Transverse colon (tissue), 4 donors: ENCODE results near the gene TNKS2. TPM values are rescaled to one million over a fixed set of nuclear protein-coding genes. Genes with fewer than 3 reads are reported as not detected.
A peak's percentile ranks its signal among the peaks of the same experiment; 100 is the strongest.

ENCODE experiments used
- DNase-seq: peaks from one replicate; pipeline ENCODE4 v3.0.0-alpha.2; 2019
- H3K27ac ChIP-seq, 4 donors: fragments of 200-600 bp; sonication (generic); 2 replicates each; pipeline ENCODE4 v1.5.1; 2016 to 2018; ENCODE audit warnings: inconsistent platforms in 4 of 4
- H3K27me3 ChIP-seq: fragments of 200-600 bp; sonication (generic); 2 replicates; pipeline ENCODE4 v1.5.1; 2017; ENCODE audit warnings: inconsistent platforms
- H3K36me3 ChIP-seq, 4 donors: fragments of 200-600 bp; sonication (generic); 2 replicates each; pipeline ENCODE4 v1.5.1; 2017 to 2019; ENCODE audit warnings: inconsistent platforms in 4 of 4
- H3K4me1 ChIP-seq, 4 donors: fragments of 200-600 bp; sonication (generic); 2 replicates each; pipeline ENCODE4 v1.5.1; 2017 to 2020; ENCODE audit warnings: inconsistent platforms in 4 of 4
- H3K4me3 ChIP-seq, 4 donors: fragments of 200-600 bp; sonication (generic); 1 replicate in 1 of 4; 2 replicates in 3 of 4; pipeline versions ENCODE4 v1.5.1 to v1.6.1; 2017 to 2019; ENCODE audit warnings: inconsistent platforms in 4 of 4
- H3K9me3 ChIP-seq, 2 donors: fragments of 200-600 bp; sonication (generic); 2 replicates each; pipeline ENCODE4 v1.5.1; 2017 to 2019; ENCODE audit warnings: inconsistent platforms in 2 of 2
- EP300 ChIP-seq: sonication (generic); formaldehyde crosslinking; IDR thresholded peaks from one replicate; pipeline ENCODE4 v1.6.1; 2017; ENCODE audit warnings: antibody characterized with exemption, low read depth
- POLR2A ChIP-seq: fragments of 450-650 bp; IDR thresholded peaks from one replicate; pipeline ENCODE4 v1.6.1; 2016; ENCODE audit warnings: antibody characterized with exemption, mild to moderate bottlenecking, moderate library complexity
- POLR2AphosphoS5 ChIP-seq, 3 donors: sonication (generic); formaldehyde crosslinking; IDR thresholded peaks; one replicate each; pipeline ENCODE4 v1.6.1; 2016; ENCODE audit warnings: antibody characterized with exemption in 3 of 3
- whole genome bisulfite sequencing, 2 donors: methylation state at CpG; one replicate each; pipeline ENCODE4 v1.1.5; 2018; ENCODE audit warnings: low coverage in 1 of 2; 5-methylcytosine and 5-hydroxymethylcytosine counted together
- in situ Hi-C, 4 donors: fragments of 200-750 bp; cut with MboI; loops; one replicate each; pipeline versions ENCODE4 v1.15.0 to v1.15.1; 2017; ENCODE audit warnings: low sequenced_read_pairs in 3 of 4, low pct_ligation_motif_present in 1 of 4, low pct_unique_long_range_greater_than_20kb in 1 of 4
- intact Hi-C: fragments of 100-400 bp; cut with DNase I; formaldehyde crosslinking; loops from one replicate; pipeline ENCODE4 v1.15.1; 2023; ENCODE audit warnings: low total_unique reads
- total RNA-seq, 4 donors: library from RNA; depleted of rRNA; stranded (reverse); fragments of >200 nt; gene quantifications; one replicate each; pipeline ENCODE4 v1.1.0, GENCODE V29; 2016
- TF ChIP-seq, protein P1 (sequence below), 5 experiments: fragments of 200-600 bp in 3 of 5; fragments of 450-650 bp in 2 of 5; sonication (generic) in 3 of 5; IDR thresholded peaks; 1 replicate in 2 of 5; 2 replicates in 3 of 5; pipeline ENCODE4 v1.5.1; 2016 to 2017; ENCODE audit warnings: antibody characterized with exemption in 5 of 5, inconsistent platforms in 3 of 5, mild to moderate bottlenecking in 2 of 5, moderate library complexity in 1 of 5

The TNKS2 gene
- total RNA-seq, 4 donors from 2014 or later = 27.2 to 38.7 (median 31.6) TPM

DNA sequence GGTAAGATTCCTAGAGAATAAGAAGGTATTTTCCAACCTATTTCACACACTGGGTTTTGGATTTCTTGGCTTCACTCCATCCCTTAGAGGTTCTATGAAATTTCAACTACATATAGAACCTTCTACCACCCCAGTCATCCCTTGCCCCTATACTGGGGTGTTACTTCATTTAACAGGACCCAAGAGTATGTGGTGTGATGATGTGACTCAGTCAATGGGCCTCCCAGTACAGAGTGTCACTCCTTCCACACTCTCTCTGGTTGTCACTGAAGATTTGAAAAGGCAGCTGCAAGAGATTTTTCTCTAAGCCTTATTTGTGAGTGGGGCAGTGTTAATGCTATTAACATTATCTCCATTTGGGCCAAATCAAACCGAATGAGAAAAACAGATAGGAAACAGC lies 77.6 kb downstream of the TNKS2 start:
- intact Hi-C loops = no loop called here
- H3K4me3 ChIP-seq = no peak overlapping the region
- no peak overlapping the region for H3K27ac ChIP-seq
- in situ Hi-C loops = no loop called here
- no peaks in the 10 kb centered on the region for H3K27me3 ChIP-seq
- H3K9me3 ChIP-seq = no peaks in the 10 kb centered on the region
- 86 to 95% methylated on average over 1 of the region's 1 CpG for WGBS, 2 donors
- DNase-seq = no peak
- H3K4me1 ChIP-seq = no peaks in the 10 kb centered on the region
- no peaks in the 10 kb centered on the region for H3K36me3 ChIP-seq
- TF ChIP-seq, protein P1, sequence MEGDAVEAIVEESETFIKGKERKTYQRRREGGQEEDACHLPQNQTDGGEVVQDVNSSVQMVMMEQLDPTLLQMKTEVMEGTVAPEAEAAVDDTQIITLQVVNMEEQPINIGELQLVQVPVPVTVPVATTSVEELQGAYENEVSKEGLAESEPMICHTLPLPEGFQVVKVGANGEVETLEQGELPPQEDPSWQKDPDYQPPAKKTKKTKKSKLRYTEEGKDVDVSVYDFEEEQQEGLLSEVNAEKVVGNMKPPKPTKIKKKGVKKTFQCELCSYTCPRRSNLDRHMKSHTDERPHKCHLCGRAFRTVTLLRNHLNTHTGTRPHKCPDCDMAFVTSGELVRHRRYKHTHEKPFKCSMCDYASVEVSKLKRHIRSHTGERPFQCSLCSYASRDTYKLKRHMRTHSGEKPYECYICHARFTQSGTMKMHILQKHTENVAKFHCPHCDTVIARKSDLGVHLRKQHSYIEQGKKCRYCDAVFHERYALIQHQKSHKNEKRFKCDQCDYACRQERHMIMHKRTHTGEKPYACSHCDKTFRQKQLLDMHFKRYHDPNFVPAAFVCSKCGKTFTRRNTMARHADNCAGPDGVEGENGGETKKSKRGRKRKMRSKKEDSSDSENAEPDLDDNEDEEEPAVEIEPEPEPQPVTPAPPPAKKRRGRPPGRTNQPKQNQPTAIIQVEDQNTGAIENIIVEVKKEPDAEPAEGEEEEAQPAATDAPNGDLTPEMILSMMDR (IDR thresholded peaks at IDR 0.05) = no peak
- no peak for TF ChIP-seq POLR2AphosphoS5 (IDR thresholded peaks at IDR 0.05)
- TF ChIP-seq POLR2A = no peak
- no peak for TF ChIP-seq EP300

DNA sequence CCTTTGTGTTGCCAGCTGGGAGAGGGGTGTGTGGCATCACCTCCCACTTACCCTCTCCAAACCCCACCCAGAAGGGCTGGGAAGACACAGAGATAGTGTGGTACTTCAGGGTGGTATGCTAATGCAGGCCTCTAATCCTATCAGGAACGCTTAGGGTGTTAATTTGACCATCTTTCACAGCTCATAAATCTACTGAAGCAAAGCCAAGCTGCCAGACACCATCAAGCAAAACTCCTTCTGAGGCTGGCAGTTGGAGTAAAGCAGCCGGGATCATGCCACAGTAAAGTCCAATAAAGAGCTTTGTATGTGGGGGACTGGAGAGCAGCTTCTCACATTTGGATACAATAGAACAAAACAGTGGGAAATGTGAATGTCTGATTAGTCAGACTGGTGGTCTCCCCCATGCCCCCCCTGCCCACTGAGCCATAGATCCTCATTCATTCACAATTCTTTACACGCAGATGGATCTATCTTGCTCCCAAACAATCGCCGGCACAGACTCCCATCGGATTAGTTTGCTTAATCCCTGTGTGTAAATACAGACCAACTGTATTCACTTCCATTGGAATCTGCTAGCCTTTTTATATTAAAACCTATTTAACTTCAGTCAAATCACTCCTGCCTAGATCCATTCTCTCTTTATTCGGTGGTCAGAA lies 81.4 kb downstream of the TNKS2 start:
- Histone ChIP-seq H3K4me1 (peaks cover 0 to 3% (median 0%) of the 10 kb centered on the region in 4 donors), H3K9me3 (no peaks in the 10 kb centered on the region), H3K4me3 (no peak overlapping the region), H3K36me3 (no peaks in the 10 kb centered on the region), H3K27me3 (no peaks in the 10 kb centered on the region), H3K27ac (no peak overlapping the region)
- intact Hi-C loops = no loop called here
- 30 to 36% methylated on average over 6 to 7 of the region's 7 CpGs for WGBS, 2 donors
- in situ Hi-C loops = loop anchor here in 1 of 4 donors (10.0 kb wide), 1 partner anchor 115 kb away; no protein-coding TSS in a partner anchor
- no peak for DNase-seq
- TF ChIP-seq EP300 = no peak
- no peak for TF ChIP-seq POLR2AphosphoS5 (IDR thresholded peaks at IDR 0.05)
- TF ChIP-seq, protein P1 (IDR thresholded peaks at IDR 0.05) = no peak

DNA sequence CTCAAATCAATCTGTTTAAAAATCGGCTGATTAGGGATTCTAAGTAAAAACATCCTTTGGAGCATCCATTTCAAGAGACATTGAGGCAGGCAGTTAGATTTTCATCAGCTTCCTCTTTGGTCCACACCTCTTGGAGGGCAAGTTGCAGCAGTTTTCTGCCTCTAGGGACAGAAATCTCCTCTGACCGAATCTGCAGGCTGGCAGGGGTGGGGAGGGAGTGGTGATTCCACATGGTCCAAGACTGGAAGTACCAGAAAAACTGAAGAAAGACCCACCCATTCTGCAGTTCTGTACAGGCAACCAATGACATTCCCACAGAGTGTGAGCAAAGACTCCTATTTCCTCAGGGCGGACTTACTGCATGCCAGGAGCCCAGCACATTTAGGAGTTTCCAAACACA lies 82.1 kb downstream of the TNKS2 start:
- in situ Hi-C loops (loop anchor here in 1 of 4 donors (10.0 kb wide), 1 partner anchor 116 kb away; no protein-coding TSS in a partner anchor), intact Hi-C loops (no loop called here)
- 37 to 100% methylated on average over 1 to 3 of the region's 3 CpGs for WGBS, 2 donors
- H3K4me3 ChIP-seq = no peak overlapping the region
- H3K27me3 ChIP-seq = no peaks in the 10 kb centered on the region
- no peak overlapping the region for H3K27ac ChIP-seq
- no peak for DNase-seq
- TF ChIP-seq POLR2AphosphoS5 (IDR thresholded peaks at IDR 0.05) (no peak), POLR2A (no peak), EP300 (no peak)
- TF ChIP-seq, protein P1 (IDR thresholded peaks at IDR 0.05) = no peak
- peaks cover 0 to 3% (median 0%) of the 10 kb centered on the region in 4 donors for H3K4me1 ChIP-seq
- H3K9me3 ChIP-seq = no peaks in the 10 kb centered on the region
- no peaks in the 10 kb centered on the region for H3K36me3 ChIP-seq

DNA sequence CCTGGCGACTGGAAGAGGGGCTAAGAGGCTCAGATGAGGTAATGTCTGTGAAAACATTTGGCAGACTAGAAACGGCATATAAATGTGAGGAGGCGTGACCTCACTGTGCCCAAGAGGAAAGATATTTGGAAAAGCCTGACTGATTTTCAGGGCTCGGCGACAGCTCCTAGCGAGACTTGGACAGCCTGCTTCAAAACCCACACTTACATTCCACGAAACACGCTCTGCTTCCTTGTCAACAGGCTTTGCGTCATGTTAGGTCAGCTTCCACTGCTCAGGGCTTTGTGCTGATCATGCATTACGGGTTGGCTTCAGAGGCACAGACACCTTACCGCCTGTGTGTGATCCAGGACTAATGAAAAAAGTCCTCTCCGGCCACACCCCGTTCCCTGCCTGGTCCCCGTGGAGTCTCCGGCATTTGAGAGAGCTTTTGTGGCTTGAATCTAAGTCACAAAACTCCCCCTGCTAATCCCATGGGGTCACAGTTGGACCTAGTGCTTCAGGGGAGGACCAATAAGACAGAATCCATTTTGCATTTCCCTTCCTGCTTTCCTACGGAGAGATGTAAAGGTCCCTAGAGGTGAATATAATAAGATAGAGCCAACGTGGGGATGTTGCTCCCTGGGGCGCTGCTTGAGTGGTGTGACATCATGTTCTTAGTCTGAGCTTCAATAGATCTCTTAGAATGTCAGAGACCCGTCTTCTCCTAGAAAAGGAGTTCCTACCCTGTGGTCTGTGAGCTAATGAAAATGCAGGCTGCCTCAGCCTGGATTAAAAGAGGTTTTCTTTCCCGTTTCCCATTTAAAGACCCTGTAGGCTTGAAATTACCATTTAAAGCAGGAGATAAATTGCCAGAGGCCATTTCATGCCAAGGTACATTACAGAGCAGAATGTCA lies 85.6 kb downstream of the TNKS2 start:
- H3K9me3 ChIP-seq = no peaks in the 10 kb centered on the region
- H3K4me1 ChIP-seq = peaks cover 0 to 18% (median 10%) of the 10 kb centered on the region in 4 donors
- intact Hi-C loops (no loop called here), in situ Hi-C loops (loop anchor here in 1 of 4 donors (10.0 kb wide), 1 partner anchor 119 kb away; no protein-coding TSS in a partner anchor)
- peaks cover 19% of the 10 kb centered on the region for H3K27me3 ChIP-seq
- no peak overlapping the region for H3K4me3 ChIP-seq
- H3K36me3 ChIP-seq = no peaks in the 10 kb centered on the region
- no peak for DNase-seq
- TF ChIP-seq, protein P1 (IDR thresholded peaks at IDR 0.05) = no peak
- TF ChIP-seq EP300 = no peak
- WGBS, 2 donors = 50 to 55% methylated on average over 5 to 20 of the region's 20 CpGs
- H3K27ac ChIP-seq = peak overlapping the region in 1 of 4 donors; percentile 24
